ENCODE results near the gene CTDSP1. TPM values are rescaled to one million over a fixed set of nuclear protein-coding genes. Genes with fewer than 3 reads are reported as not detected.

Gene CTDSP1
- 10 to 100 TPM; 46.6 to 66.5 TPM for total RNA-seq
- polyA plus RNA-seq: 10 to 100 TPM; 38.3 to 76.5 TPM

GRCh38 chr2:218399391-218400166 lies at the start of gene CTDSP1:
Gene CTDSP1, plus strand, starts transcription at chr2:218399868. Its CDS starts 223 bp downstream, at chr2:218400091.
- H3K4me3 ChIP-seq (ENCODE audit: low read depth in 1 of 3, low read length in 3 of 3): peak within 1 kb of the TSS; percentile 83 to 91 (median 88)
- no peaks in the 10 kb centered on the region for H3K27me3 ChIP-seq (ENCODE audit: control insufficient read depth in 4 of 4, insufficient read depth in 4 of 4, low read length in 3 of 4)
- peak; percentile 44 to 84 for TF ChIP-seq EGR1 (IDR thresholded peaks at IDR 0.05; ENCODE audit: low read depth in 2 of 2)
- no peak for TF ChIP-seq HNF4G (IDR thresholded peaks at IDR 0.05)
- peak in 1 of 2 donors; percentile 48 for TF ChIP-seq RAD21 (IDR thresholded peaks at IDR 0.05)
- peak; percentile 66 for TF ChIP-seq SP1 (IDR thresholded peaks at IDR 0.05)
- TF ChIP-seq GABPA (IDR thresholded peaks at IDR 0.05 in 1 of 2, conservative IDR thresholded peaks at IDR 0.05 in 1 of 2): peak in 1 of 2 donors; percentile 61
- peak in 1 of 2 donors; percentile 28 for TF ChIP-seq RXRA (IDR thresholded peaks at IDR 0.05)
- peak; percentile 16 for TF ChIP-seq ZBTB33 (IDR thresholded peaks at IDR 0.05)
- TF ChIP-seq, protein P1, sequence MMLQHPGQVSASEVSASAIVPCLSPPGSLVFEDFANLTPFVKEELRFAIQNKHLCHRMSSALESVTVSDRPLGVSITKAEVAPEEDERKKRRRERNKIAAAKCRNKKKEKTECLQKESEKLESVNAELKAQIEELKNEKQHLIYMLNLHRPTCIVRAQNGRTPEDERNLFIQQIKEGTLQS (IDR thresholded peaks at IDR 0.05): no peak
- TF ChIP-seq FOXA2 (IDR thresholded peaks at IDR 0.05): no peak
- no peak for TF ChIP-seq FOXA1 (IDR thresholded peaks at IDR 0.05)
- no peak for TF ChIP-seq CTCF (IDR thresholded peaks at IDR 0.05; ENCODE audit: low read depth, low read length, missing input control)
- peak; percentile 13 for TF ChIP-seq REST (IDR thresholded peaks at IDR 0.05)
- no peak for TF ChIP-seq TAF1 (conservative IDR thresholded peaks at IDR 0.05)
- no peak for TF ChIP-seq JUND (IDR thresholded peaks at IDR 0.05)
- peak; percentile 43 to 50 for TF ChIP-seq HNF4A (conservative IDR thresholded peaks at IDR 0.05)
- peak; percentile 87 for TF ChIP-seq YY1 (IDR thresholded peaks at IDR 0.05)
- TF ChIP-seq, protein P2, sequence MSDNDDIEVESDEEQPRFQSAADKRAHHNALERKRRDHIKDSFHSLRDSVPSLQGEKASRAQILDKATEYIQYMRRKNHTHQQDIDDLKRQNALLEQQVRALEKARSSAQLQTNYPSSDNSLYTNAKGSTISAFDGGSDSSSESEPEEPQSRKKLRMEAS (IDR thresholded peaks at IDR 0.05): peak; percentile 90
- TF ChIP-seq NR2F2 (IDR thresholded peaks at IDR 0.05): no peak
- H3K9ac ChIP-seq (ENCODE audit: low read depth in 1 of 2, low read length in 2 of 2): peak within 1 kb of the TSS; percentile 72 to 91
- peak within 1 kb of the TSS; percentile 99 for H3K27ac ChIP-seq (ENCODE audit: low read depth in 1 of 2, low read length in 2 of 2)
- WGBS: under 1% methylated on average over 78 of the region's 78 CpGs
- DNase-seq (ENCODE audit: low spot score): peak; percentile 97
- H3K4me1 ChIP-seq (ENCODE audit: control insufficient read depth in 4 of 4, insufficient read depth in 4 of 4, low read length in 3 of 4): peaks cover 15 to 62% (median 55%) of the 10 kb centered on the region in 4 donors
- no peaks in the 10 kb centered on the region for H3K9me3 ChIP-seq (ENCODE audit: control insufficient read depth in 4 of 4, low read length in 3 of 4)
- H3K36me3 ChIP-seq (ENCODE audit: control insufficient read depth in 4 of 4, insufficient read depth in 3 of 4, low read depth in 1 of 4, low read length in 3 of 4): peaks cover 7 to 19% (median 12%) of the 10 kb centered on the region in 4 donors

Measured in liver (tissue), 9 donors.